BJ (cell line): ENCODE results near the gene EP400. TPM values are rescaled to one million over a fixed set of nuclear protein-coding genes. Genes with fewer than 3 reads are reported as not detected.
A peak's percentile ranks its signal among the peaks of the same experiment; 100 is the strongest.
"Not testable (repeated sequence)": the region's sequence is repeated elsewhere in the genome, so short reads cannot be mapped to it uniquely, and the experiment has no call there.

Source experiments
- CTCF ChIA-PET: fragments of 350-600 bp; formaldehyde crosslinking; extraction: SDS; loops from one replicate; lab custom pipeline; 2021; ENCODE audit warnings: antibody characterized with exemption, inconsistent platforms; lab: Yijun Ruan, JAX
- POLR2A ChIA-PET: fragments of 300-600 bp; sonication (Branson Sonifier 250); formaldehyde crosslinking; extraction: SDS; loops from one replicate; lab custom pipeline; 2021; ENCODE audit warnings: antibody characterized with exemption; lab: Charles Lee
- DNase-seq: peaks from one replicate; pipeline ENCODE4 v3.0.0-alpha.2; 2011; ENCODE audit warnings: low read depth
- H3K27me3 ChIP-seq: 2 replicates; pipeline ENCODE4 v1.6.0; 2011; ENCODE audit warnings: low read length; ENCODE audit not compliant: control insufficient read depth, insufficient read depth
- H3K36me3 ChIP-seq: 2 replicates; pipeline ENCODE4 v1.5.1; 2011; ENCODE audit warnings: low read length; ENCODE audit not compliant: control insufficient read depth, insufficient read depth
- H3K4me3 ChIP-seq: 2 replicates; pipeline ENCODE4 v1.5.1; 2011; ENCODE audit warnings: low read depth, mild to moderate bottlenecking, control low read depth, low read length
- CTCF ChIP-seq: IDR thresholded peaks from 2 replicates; pipeline ENCODE4 v1.5.1; 2011; ENCODE audit warnings: low read depth, mild to moderate bottlenecking, control low read depth, inconsistent platforms, low read length, moderate library complexity; ENCODE audit not compliant: insufficient read depth
- polyA plus RNA-seq: library from polyadenylated mRNA; depleted of rRNA; stranded (reverse); fragments of >200 nt; gene quantifications from 2 replicates; pipeline ENCODE4 v1.2.3, GENCODE V29; 2011

EP400 gene
- polyA plus RNA-seq, 1 experiment = 2.5 TPM

DNA sequence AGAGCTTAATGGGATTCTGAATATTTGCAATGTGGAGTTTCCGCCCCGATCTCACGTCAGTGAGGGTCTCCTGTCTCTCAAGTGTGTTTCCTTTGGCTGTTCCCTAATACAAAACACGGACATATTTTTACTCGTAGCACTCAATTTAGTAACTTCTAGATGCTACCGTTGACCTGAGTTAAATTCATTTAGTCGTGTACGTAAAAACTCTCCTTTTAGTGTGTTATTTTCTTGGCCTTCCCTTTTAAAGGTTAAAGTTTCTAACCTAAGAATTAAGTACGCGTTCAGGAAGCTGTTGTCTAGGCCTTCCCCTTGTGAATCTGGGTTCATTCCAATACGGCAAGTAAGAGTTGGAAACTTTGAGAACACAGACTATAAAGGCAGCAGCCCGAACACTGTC is 130.0 kb downstream of the EP400 start:
- POLR2A ChIA-PET = no interaction called here
- CTCF ChIA-PET = no interaction called here

DNA sequence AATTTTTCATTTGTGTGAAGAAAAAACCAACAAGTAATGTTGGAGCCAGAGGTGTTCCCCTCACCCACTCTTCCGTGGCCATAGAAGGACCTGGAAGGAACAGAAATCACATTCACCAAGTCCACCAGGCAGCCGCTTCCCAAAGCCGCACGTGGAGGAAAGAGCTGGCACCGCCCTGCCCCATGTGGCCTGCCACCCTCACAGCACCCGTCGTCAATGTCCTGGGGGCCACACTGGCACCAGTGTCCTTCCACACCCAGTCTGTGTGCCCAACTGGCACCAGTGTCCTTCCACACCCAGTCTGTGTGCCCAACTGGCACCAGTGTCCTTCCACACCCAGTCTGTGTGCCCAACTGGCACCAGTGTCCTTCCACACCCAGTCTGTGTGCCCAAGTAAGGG is 130.8 kb downstream of the EP400 start:
- CTCF ChIA-PET = interaction anchor here (0.7 kb wide), 1 partner anchor 11 kb away, joined by 4 read pairs; no protein-coding TSS in a partner anchor
- H3K4me3 ChIP-seq, POLR2A ChIA-PET, H3K27me3 ChIP-seq, DNase-seq: not testable (repeated sequence)
- peaks cover 14% of the 10 kb centered on the region for H3K36me3 ChIP-seq

More for the DNA sequence above, 130.0 kb downstream of the EP400 start:
- H3K4me3 ChIP-seq = no peak overlapping the region
- no peak for DNase-seq
- H3K36me3 ChIP-seq = peaks cover 18% of the 10 kb centered on the region
- H3K27me3 ChIP-seq = no peaks in the 10 kb centered on the region
- no peak for TF ChIP-seq CTCF

DNA sequence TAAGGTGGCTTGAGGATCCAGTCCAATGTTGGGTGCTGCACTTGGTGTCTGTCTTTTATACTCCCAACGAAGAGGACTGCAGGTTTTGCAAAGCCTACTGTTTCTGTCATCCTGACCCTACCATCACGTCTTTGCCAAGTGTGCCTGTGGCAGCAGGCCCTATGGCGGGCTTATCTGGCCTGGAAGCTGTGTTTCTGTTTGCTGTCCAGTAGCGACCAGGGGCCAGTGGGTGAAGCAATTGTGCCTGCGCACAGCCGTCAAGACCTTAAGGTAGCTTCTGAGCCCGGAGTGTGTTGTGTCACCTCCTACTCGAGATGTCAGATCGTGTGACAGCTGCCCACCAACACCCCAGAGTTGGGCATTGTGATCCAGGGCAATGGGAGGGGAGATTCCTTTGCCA is 131.7 kb downstream of the EP400 start:
- DNase-seq = no peak
- Histone ChIP-seq H3K27me3 (no peaks in the 10 kb centered on the region), H3K36me3 (peaks cover 8% of the 10 kb centered on the region), H3K4me3 (no peak overlapping the region)
- TF ChIP-seq CTCF = no peak
- ChIA-PET CTCF (interaction anchor here (0.7 kb wide), 1 partner anchor 11 kb away, joined by 3 read pairs; no protein-coding TSS in a partner anchor), POLR2A (no interaction called here)

- peaks cover 3% of the 10 kb centered on the region for H3K36me3 ChIP-seq
- no peak for DNase-seq
- CTCF ChIA-PET = no interaction called here
- H3K4me3 ChIP-seq = peak overlapping the region; percentile 34
- H3K27me3 ChIP-seq = no peaks in the 10 kb centered on the region
- no peak for TF ChIP-seq CTCF
- POLR2A ChIA-PET = no interaction called here
Measured at GRCh38 chr12:132083614-132083940, 133.8 kb downstream of the EP400 start.

DNA sequence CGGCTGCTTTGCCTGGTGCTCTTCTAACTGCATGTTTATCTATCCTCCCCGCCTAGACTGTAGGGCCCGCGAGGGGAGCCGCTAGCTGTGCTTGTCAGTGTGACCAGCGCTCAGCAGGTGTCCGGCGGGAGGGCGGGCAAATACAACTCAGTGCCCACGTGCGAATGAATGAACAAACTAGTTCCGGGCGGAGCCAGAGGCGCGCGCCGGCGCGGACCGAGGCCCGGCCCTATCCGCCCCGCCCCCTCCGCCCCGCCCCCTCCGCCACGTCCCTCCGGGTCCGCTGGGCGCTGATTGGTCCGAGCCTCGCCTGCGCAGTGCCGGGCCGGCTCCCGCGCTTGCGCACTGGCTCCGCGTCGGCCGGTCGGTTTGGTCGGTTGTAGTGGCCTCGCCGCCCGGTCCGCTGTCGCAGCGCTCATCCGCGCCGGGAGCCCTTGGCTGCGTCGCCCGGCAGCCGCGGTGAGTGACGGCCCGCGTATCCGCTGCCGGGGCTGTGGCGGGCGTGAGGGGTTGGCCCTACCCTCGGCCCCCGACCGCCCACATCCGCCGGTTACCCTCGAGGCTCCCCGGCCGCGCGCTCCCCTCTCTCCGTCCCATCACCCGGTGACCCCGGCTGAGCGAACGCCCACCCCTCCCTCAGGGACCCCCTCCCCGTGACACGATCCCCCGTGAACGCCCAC is 134.3 kb downstream of the EP400 start:
- no peaks in the 10 kb centered on the region for H3K27me3 ChIP-seq
- no peak for TF ChIP-seq CTCF
- ChIA-PET POLR2A (no interaction called here), CTCF (no interaction called here)
- peak overlapping the region; percentile 95 for H3K4me3 ChIP-seq
- peaks cover 2% of the 10 kb centered on the region for H3K36me3 ChIP-seq
- DNase-seq = peak; percentile 26
